CD4-positive, alpha-beta T cell treated with Interleukin-1 beta for 1 hour (primary cell): ENCODE data around the gene ZNF234.
"Not testable (repeated sequence)": the region's sequence is repeated elsewhere in the genome, so short reads cannot be mapped to it uniquely, and the experiment has no call there.

ENCODE experiments used
- DNase-seq, 2 donors: peaks; one replicate each; pipeline ENCODE4 v3.0.0-alpha.2; 2020 to 2022

ZNF234 gene

GRCh38 chr19:44141191-44142058, at the start of gene ZNF234:
TSS of gene ZNF234 (plus strand) at chr19:44141554. CDS start at chr19:44144633, 3,079 bp downstream.
- DNase-seq = peak; percentile 68 to 81

DNA sequence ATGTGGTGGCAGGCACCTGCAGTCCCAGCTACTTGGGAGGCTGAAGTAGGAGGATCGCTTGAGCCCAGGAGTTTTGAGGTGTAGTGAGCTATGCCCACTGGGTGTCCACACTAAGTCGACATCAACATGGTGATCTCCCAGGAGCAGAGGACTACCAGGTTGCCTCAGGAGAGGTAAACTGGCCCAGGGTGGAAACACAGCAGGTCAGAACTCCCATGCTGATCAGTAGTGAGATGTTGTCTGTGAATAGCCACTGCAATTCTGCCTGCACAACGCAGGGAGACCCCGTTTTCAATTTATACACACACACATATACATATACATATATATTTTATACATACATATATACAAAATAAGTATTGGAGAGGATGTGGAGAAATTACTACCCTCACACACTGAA, 49.2 kb upstream of the ZNF234 start:
- DNase-seq = no peak

GRCh38 chr19:44093931-44094765, 47.2 kb upstream of the ZNF234 start, which contains the start of gene ZNF224:
TSS of gene ZNF224 (plus strand) at chr19:44094361. CDS start at chr19:44097874, 3,513 bp downstream.
- DNase-seq = peak; percentile 87 to 88

DNA sequence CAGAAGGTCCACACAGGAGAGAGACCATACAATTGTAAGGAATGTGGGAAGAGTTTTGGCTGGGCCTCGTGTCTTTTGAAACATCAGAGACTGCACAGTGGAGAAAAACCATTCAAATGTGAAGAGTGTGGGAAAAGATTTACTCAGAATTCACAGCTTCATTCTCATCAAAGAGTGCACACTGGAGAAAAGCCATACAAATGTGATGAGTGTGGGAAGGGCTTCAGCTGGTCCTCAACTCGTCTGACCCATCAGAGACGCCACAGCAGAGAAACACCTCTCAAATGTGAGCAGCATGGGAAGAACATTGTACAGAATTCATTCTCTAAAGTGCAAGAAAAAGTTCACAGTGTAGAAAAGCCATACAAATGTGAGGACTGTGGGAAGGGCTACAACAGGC, 33.6 kb upstream of the ZNF234 start:
- DNase-seq = no peak

DNA sequence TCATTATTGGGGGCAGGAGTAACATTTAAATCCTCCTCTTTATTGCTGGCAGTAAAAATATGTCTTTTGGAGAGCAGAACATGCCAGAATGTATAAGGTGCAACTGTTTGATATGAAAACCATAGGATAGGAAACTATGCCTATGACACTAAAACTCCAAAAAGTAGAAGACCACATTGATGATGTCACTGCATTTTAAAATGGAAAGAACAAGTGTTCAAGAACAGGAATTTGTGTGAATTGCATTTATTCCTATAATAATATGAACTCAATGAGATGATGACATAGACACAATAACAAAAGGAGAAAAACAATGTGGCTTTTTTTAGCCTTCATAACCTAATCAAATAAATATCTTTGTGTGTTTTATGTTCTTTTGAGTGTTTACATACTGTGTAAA, 31.9 kb upstream of the ZNF234 start:
- DNase-seq = no peak

DNA sequence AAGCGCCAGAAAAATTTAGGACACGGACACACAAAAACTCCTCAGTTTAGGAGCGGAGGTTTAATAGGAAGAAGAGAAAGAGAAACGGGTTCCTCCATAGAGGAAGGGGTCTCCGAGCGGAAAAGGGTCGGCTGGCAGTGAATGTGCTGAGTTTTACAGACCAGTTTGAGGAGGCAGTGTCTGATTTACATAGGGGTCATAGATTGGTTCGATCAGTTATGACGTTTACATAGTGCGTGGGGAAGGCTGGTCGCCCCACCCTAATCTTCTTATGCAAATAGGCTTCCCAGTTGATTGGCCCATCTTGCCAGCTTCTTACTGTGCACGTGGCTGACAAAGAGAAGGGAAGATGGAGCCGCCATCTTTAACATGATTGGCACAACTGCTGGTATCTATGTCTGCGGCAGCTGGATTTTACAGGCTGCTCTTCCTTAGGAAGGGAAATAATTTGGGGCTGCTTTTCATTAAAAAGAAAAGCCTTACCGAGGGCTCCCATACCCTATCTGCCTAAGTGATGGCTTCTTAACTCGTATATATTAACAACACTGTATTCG, 29.4 kb upstream of the ZNF234 start:
- no peak for DNase-seq

DNA sequence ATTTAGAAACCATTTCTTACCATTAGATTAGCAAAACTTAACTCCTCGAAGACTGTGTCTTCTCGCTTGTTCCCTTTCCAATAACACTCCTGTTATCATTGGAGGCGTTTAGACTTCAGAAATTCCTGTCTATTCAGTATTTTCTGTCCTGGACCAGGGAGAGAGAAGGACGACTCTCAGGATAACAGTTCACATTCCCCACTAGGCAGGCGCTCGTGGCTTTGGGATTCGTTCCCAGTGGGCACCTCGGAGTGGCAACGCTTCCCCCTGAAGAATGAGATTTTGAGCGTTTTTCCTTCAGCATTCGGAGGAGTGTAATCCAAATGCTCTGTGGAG, 28.6 kb upstream of the ZNF234 start:
- no peak for DNase-seq

GRCh38 chr19:44113138-44113783, 28.1 kb upstream of the ZNF234 start, which contains the start of gene ZNF225:
TSS of gene ZNF225 (plus strand) at chr19:44113399. CDS start at chr19:44115828, 2,429 bp downstream.
- DNase-seq = peak; percentile 92 to 94

GRCh38 chr19:44113784-44114390, 27.5 kb upstream of the ZNF234 start:
- no peak for DNase-seq

DNA sequence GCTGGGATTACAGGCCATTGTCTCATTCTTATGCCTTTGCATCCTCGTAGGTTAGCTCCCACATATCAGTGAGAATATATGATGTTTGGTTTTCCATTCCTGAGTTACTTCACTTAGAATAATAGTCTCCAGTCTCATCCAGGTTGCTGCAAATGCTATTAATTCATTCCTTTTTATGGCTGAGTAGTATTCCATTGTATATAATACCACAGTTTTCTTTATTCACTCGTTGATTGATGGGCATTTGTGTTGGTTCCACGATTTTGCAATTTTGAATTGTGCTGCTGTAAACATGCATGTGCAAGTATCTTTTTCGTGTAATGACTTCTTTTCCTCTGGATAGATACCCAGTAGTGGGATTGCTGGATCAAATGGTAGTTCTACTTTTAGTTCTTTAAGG, 20.2 kb upstream of the ZNF234 start:
- not testable (repeated sequence) for DNase-seq

GRCh38 chr19:44131955-44132354, 9.4 kb upstream of the ZNF234 start:
- no peak for DNase-seq

- DNase-seq = no peak
Observed at GRCh38 chr19:44142059-44142433, 692 bp downstream of the ZNF234 start.

DNA sequence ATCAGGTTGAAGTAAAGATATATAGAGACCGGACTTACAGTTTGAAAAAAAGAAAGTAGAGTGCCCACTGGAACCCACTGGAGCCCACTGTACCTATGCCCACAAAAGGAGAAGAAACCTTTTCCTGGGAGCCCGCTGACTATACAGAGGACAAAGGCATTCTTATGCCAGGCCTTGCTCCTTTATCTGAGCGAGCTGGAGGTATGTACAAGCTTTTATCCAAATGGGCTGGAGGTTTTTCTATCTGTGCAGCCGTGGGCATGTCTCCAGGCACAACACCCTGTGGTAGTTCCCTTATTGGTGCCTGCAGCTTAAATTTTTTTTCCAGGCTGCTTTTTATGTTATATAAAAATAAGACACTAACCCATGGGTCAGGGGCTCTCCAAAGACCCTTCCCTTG, 8.4 kb downstream of the ZNF234 start:
- no peak for DNase-seq

DNA sequence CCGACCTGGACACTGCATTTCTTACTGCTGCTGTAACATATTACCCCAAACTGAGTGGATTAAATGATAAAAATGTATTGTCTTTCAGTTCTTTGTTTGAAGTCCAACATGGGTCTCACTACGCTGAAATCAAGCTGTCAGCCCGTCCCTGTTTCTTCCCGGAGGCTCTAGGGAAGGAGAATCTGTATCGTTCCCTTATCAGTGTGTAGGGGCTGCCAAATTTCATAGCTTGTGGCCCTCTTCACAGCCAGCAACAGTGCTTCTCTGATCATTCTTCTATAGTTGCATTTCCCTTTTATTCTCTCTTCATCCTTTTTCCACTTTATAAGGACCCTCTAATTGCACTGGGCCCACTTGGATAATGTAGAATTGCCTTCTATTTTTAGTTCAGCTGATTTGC, 10.1 kb downstream of the ZNF234 start:
- DNase-seq = no peak

- DNase-seq = no peak
Observed at GRCh38 chr19:44156475-44156874, 15.1 kb downstream of the ZNF234 start.

DNA sequence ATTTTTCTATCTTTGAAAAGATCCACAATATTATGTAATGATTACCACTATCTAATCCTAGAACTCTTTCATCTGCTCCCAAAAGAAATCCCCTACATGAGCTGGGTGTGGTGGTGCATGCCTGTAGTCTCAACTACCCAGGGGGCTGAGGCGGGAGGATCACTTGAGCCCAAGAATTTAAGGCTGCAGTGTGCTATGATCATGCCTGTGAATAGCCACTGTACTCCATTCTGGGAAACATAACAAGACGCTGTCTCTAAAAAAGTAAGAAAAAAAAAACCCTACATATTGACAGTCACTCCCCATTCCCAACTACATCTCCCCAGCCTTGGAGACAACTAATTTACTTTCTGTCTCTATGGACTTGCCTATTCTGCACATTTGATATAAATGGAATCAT, 22.4 kb downstream of the ZNF234 start:
- no peak for DNase-seq

- DNase-seq = no peak
Observed at GRCh38 chr19:44164327-44164672, 22.9 kb downstream of the ZNF234 start.

- DNase-seq = peak; percentile 86 to 87
Observed at GRCh38 chr19:44164673-44165512, 23.5 kb downstream of the ZNF234 start, which contains the start of gene ZNF226. TSS of gene ZNF226 (plus strand) at chr19:44165100. CDS start at chr19:44170081, 4,981 bp downstream.

DNA sequence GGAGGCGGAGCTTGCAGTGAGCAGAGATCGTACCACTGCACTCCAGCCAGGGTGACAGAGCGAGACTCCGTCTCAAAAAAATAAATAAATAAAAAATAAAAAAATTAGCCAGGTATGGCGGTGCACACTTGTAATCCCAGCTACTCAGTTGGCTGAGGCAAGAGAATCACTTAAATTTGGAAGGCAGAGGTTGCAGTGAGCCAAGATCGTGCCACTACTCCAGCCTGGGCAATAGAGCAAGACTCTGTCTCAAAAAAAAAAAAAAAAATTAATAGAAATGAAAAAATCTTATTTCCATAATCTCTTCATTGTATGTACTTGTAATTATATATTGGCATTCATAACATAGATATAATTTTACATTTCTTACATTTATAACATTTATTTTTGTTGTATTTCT, 29.3 kb downstream of the ZNF234 start:
- not testable (repeated sequence) for DNase-seq

- DNase-seq = no peak
Observed at GRCh38 chr19:44176590-44176989, 35.2 kb downstream of the ZNF234 start.

DNA sequence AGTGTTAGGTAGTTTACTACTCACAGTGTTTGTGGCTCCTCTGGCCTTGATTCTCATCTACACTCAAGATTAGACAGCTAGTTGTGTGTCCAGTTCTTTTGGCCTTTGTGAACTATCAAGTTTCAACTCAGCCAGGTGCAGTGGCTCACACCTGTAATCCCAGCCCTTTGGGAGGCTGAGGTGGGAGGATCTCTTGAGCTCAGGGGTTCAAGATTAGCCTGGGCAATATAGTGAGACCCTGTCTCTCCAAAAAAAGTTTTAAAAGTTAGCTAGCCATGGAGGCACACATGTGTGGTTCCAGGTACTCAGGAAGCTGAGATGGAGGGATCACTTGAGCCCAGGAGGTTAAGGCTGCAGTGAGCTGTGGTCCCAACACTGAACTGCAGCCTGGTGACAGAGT, 39.6 kb downstream of the ZNF234 start:
- DNase-seq = no peak

DNA sequence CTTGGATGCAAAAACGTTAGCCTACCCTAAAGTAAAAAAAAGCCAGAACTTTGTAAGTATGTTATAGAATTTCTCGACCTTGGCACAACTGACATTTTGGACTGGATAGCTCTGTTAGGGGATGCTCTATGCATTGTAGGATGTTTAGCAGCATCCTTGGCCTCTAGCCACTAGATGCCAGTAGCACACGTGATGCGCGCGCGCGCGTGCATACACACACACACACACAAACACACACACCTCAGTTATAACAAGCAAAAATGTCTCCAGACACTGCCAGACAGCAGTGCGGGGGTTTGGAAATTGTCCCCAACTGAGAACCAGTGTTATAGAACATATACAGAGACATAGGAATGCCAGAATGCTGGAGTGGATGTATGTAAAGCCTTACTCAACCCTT, 40.8 kb downstream of the ZNF234 start:
- DNase-seq = no peak
